Fibroblast of mammary gland (primary cell): Measurements from ENCODE around the gene MYH7B.

Source experiments
- DNase-seq: peaks from one replicate; pipeline ENCODE4 v3.0.0-alpha.2; 2010; ENCODE audit warnings: low read depth
- H3K4me3 ChIP-seq: 2 replicates; pipeline ENCODE4 v1.5.1; 2011; ENCODE audit warnings: low read depth, mild to moderate bottlenecking, low read length, moderate library complexity; ENCODE audit not compliant: control insufficient read depth
- CTCF ChIP-seq: conservative IDR thresholded peaks from 2 replicates; pipeline ENCODE4 v1.5.1; 2011; ENCODE audit warnings: low read depth, low read length, inconsistent platforms; ENCODE audit not compliant: control insufficient read depth, insufficient read depth

Gene MYH7B

DNA sequence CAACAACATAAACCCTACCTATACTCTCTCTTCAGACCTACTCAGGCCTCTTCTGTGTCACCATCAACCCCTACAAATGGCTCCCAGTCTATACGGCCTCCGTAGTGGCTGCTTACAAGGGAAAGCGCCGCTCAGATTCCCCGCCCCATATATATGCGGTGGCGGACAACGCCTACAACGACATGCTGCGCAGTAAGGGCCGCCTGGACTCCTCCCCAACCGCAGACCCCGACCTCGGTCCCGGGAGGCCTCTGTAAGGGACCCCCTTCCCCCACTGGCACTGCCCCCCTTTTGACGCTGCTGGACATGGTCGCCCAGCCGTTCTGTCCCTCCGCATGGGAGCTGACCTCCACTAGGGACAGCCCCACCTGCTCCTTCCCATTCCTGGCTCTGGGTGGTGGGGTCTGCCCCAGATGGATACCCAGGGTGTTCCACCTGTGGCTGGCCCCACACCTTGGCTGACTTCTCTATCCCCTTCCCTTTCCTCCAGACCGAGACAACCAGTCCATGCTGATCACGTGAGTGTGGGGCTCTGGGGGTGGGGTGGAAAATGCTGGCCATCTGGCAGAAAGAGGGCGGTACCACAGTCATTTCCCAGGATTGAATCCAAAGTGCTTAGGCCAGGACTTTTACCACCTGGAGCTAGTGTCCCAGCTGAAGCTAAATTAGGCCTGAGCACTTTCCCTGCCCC lies 25.0 kb downstream of the MYH7B start:
- TF ChIP-seq CTCF: no peak
- no peak overlapping the region for H3K4me3 ChIP-seq
- DNase-seq: peak; percentile 13

DNA sequence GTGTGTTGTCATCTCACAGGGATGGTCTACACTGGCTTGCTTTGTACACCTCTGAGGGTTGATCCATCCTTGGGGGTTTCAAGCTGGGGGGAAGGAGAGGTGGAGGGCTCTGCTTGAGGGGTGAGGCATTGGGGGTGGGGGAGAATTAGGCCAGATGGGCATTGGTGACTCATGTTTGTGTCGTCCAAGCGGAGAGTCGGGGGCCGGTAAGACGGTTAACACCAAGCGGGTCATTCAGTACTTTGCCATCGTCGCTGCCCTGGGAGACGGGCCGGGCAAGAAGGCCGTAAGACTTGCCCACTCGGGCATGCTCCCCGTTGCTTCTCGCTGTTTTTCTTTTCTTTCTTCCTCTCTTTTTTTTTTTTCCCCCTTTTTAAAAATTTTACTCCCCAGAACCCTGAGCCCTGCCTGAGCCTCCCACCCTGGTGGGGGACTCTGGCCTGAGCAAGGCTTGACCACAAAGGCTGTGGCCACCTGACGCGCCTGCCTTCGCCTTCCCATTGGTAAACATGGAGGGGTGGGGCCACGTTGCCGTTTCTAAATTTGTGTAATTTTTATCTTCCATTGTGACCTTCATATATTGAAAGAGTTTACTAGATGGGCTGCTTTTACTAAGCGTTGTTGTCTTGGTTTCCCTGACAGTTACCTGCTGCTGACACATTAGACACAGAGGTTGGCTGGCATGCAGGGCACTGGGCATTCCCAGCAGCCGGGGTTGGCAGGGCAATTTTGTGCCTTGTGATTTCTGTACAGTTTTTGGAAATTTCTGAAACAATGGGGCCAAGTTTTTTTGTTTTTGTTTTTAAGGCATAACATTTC lies 26.8 kb downstream of the MYH7B start:
- DNase-seq: no peak
- no peak for TF ChIP-seq CTCF
- H3K4me3 ChIP-seq: no peak overlapping the region

GRCh38 chr20:34983089-34983820 lies 27.6 kb downstream of the MYH7B start:
- no peak for DNase-seq
- no peak for TF ChIP-seq CTCF
- no peak overlapping the region for H3K4me3 ChIP-seq

- no peak for DNase-seq
- TF ChIP-seq CTCF: no peak
- H3K4me3 ChIP-seq: no peak overlapping the region
Observed at GRCh38 chr20:34983995-34984735, 28.5 kb downstream of the MYH7B start.

DNA sequence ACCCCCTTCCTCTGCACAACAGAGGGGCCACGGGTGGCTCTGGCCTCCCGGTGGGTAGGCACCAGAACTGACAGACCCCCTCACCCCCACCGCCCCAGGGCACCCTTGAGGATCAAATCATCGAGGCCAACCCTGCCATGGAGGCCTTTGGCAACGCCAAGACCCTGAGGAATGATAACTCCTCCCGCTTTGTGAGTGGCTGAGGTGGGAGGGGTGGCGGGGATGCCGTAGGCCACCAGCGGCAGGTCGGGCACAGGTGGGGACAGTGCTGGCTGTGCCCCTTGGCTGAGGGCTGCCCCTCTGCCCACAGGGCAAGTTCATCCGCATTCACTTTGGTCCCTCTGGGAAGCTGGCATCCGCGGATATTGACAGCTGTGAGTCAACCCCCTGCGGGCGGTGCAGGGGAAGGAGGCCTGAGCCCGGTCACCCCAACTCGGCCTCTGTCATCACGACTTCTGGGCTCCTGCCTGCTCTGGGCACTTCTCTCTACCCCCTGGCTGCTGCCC lies 29.1 kb downstream of the MYH7B start:
- no peak for TF ChIP-seq CTCF
- DNase-seq: no peak
- H3K4me3 ChIP-seq: no peak overlapping the region
